Spinal cord (tissue), 10 donors: ENCODE results near the gene FDXR. TPM values are rescaled to one million over a fixed set of nuclear protein-coding genes. Genes with fewer than 3 reads are reported as not detected.

Source experiments
- DNase-seq, 6 donors: peaks; one replicate each; pipeline versions ENCODE4 v3.0.0 to v3.0.0-alpha.2; 2013 to 2015; ENCODE audit warnings: low spot score in 6 of 6, low read depth in 4 of 6
- H3K27ac ChIP-seq: one replicate; pipeline ENCODE4 v1.5.1; 2013; ENCODE audit warnings: low read depth, low read length, control low read depth
- H3K27me3 ChIP-seq: one replicate; pipeline ENCODE4 v1.6.1; 2013; ENCODE audit warnings: low read length; ENCODE audit not compliant: control insufficient read depth, insufficient read depth
- H3K36me3 ChIP-seq: one replicate; pipeline ENCODE4 v1.6.1; 2013; ENCODE audit warnings: low read length; ENCODE audit not compliant: control insufficient read depth, insufficient read depth
- H3K4me1 ChIP-seq: one replicate; pipeline ENCODE4 v1.6.1; 2013; ENCODE audit warnings: low read length; ENCODE audit not compliant: control insufficient read depth, insufficient read depth
- H3K4me3 ChIP-seq: one replicate; pipeline ENCODE4 v1.5.1; 2013; ENCODE audit warnings: low read depth, low read length, control low read depth
- H3K9me3 ChIP-seq: one replicate; pipeline ENCODE4 v1.6.1; 2013; ENCODE audit warnings: low read length; ENCODE audit not compliant: control insufficient read depth, insufficient read depth
- WGBS: methylation state at CpG from one replicate; pipeline ENCODE4 v1.1.5; 2013; ENCODE audit warnings: missing lambda C conversion rate; ENCODE audit not compliant: insufficient coverage; 5-methylcytosine and 5-hydroxymethylcytosine counted together
- polyA plus RNA-seq, 2 donors: library from polyadenylated mRNA; unstranded; fragments of 120-200 nt; gene quantifications; one replicate each; pipeline ENCODE4 v1.2.1, GENCODE V29; 2013; ENCODE audit not compliant: insufficient read length in 2 of 2
- total RNA-seq, 2 donors: library from RNA; depleted of rRNA in 1 of 2; stranded (reverse); fragments of 120-200 nt in 1 of 2; fragments of >200 nt in 1 of 2; gene quantifications; one replicate each; pipeline versions ENCODE4 v1.2.3 to v1.2.4, GENCODE V29; 2013 to 2014
- donor health status: healthy.

FDXR gene
- total and polyA plus RNA-seq, 4 donors: 3.0 to 11.3 (median 8.6) TPM

- 72% methylated on average over 15 of the region's 16 CpGs for WGBS
- Histone ChIP-seq H3K9me3 (no peaks in the 10 kb centered on the region), H3K4me3 (no peak overlapping the region), H3K27ac (no peak overlapping the region), H3K27me3 (no peaks in the 10 kb centered on the region), H3K4me1 (peaks cover 54% of the 10 kb centered on the region), H3K36me3 (peaks cover 46% of the 10 kb centered on the region)
- peak in 1 of 6 donors; percentile 92 for DNase-seq
Observed at GRCh38 chr17:74818291-74818938, 54.4 kb downstream of the FDXR start.

- no peak overlapping the region for H3K27ac ChIP-seq
- peaks cover 52% of the 10 kb centered on the region for H3K4me1 ChIP-seq
- H3K27me3 ChIP-seq: no peaks in the 10 kb centered on the region
- 70% methylated on average over 12 of the region's 18 CpGs for WGBS
- peak in 1 of 6 donors; percentile 62 for DNase-seq
- no peaks in the 10 kb centered on the region for H3K9me3 ChIP-seq
- no peak overlapping the region for H3K4me3 ChIP-seq
- peaks cover 52% of the 10 kb centered on the region for H3K36me3 ChIP-seq
Observed at GRCh38 chr17:74816905-74817620, 55.7 kb downstream of the FDXR start.

- peaks cover 50% of the 10 kb centered on the region for H3K4me1 ChIP-seq
- H3K4me3 ChIP-seq: no peak overlapping the region
- H3K36me3 ChIP-seq: peaks cover 45% of the 10 kb centered on the region
- no peak overlapping the region for H3K27ac ChIP-seq
- H3K27me3 ChIP-seq: no peaks in the 10 kb centered on the region
- WGBS: 90% methylated on average over 12 of the region's 15 CpGs
- H3K9me3 ChIP-seq: no peaks in the 10 kb centered on the region
- no peak for DNase-seq
Observed at GRCh38 chr17:74815550-74816370, 57.0 kb downstream of the FDXR start.

- no peak for DNase-seq
- Histone ChIP-seq H3K27ac (no peak overlapping the region), H3K4me3 (no peak overlapping the region), H3K27me3 (no peaks in the 10 kb centered on the region), H3K9me3 (no peaks in the 10 kb centered on the region), H3K4me1 (peaks cover 49% of the 10 kb centered on the region), H3K36me3 (peaks cover 38% of the 10 kb centered on the region)
- WGBS: 95% methylated on average over 6 of the region's 7 CpGs
Observed at GRCh38 chr17:74815067-74815466, 57.7 kb downstream of the FDXR start.

- DNase-seq: no peak
- WGBS: 87% methylated on average over 4 of the region's 5 CpGs
- peaks cover 48% of the 10 kb centered on the region for H3K4me1 ChIP-seq
- H3K4me3 ChIP-seq: no peak overlapping the region
- no peaks in the 10 kb centered on the region for H3K9me3 ChIP-seq
- peaks cover 36% of the 10 kb centered on the region for H3K36me3 ChIP-seq
- H3K27me3 ChIP-seq: no peaks in the 10 kb centered on the region
- no peak overlapping the region for H3K27ac ChIP-seq
Observed at GRCh38 chr17:74814453-74814852, 58.3 kb downstream of the FDXR start.

Other genes with a start within 250 kb of the FDXR start
- gene CD300E, start 249.3 kb downstream of the FDXR start, total RNA-seq: under 1 TPM; 0.17 to 0.30 TPM
- not detected for gene CD300E, start 249.3 kb downstream of the FDXR start, polyA plus RNA-seq
- gene CD300LF, start 160.1 kb downstream of the FDXR start, total RNA-seq: 1 to 10 TPM in 1 of 2 donors, under 1 TPM in 1; 0.77 to 1.5 TPM
- under 1 TPM; 0.53 to 0.87 TPM for gene CD300LF, start 160.1 kb downstream of the FDXR start, polyA plus RNA-seq
- 1 to 10 TPM; 2.5 to 6.9 TPM for gene RAB37, start 135.7 kb downstream of the FDXR start, total RNA-seq
- gene RAB37, start 135.7 kb downstream of the FDXR start, polyA plus RNA-seq: 1 to 10 TPM; 4.2 to 4.5 TPM
- gene NHERF1, start 124.4 kb downstream of the FDXR start, total RNA-seq: 10 to 100 TPM; 13.8 to 54.3 TPM
- gene NHERF1, start 124.4 kb downstream of the FDXR start, polyA plus RNA-seq: 10 to 100 TPM; 79.0 to 79.1 TPM
- 10 to 100 TPM; 19.4 to 32.1 TPM for gene NAT9, start 96.6 kb downstream of the FDXR start, total RNA-seq
- 10 to 100 TPM; 42.8 to 52.1 TPM for gene NAT9, start 96.6 kb downstream of the FDXR start, polyA plus RNA-seq
- gene GRIN2C, start 13.1 kb downstream of the FDXR start, total RNA-seq: 1 to 10 TPM; 1.5 to 2.2 TPM
- gene GRIN2C, start 13.1 kb downstream of the FDXR start, polyA plus RNA-seq: 1 to 10 TPM; 3.0 to 3.5 TPM
- 1 to 10 TPM; 1.9 to 5.1 TPM for gene FADS6, start 20.6 kb upstream of the FDXR start, total RNA-seq
- gene FADS6, start 20.6 kb upstream of the FDXR start, polyA plus RNA-seq: 1 to 10 TPM; 7.5 to 8.7 TPM
- under 1 TPM; 0.06 to 0.20 TPM for gene USH1G, start 50.3 kb upstream of the FDXR start, total RNA-seq
- gene USH1G, start 50.3 kb upstream of the FDXR start, polyA plus RNA-seq: under 1 TPM; 0.41 to 0.42 TPM
- not detected for gene OTOP2, start 51.3 kb upstream of the FDXR start, total RNA-seq
- under 1 TPM in 1 of 2 donors, not detected in 1; 0.08 TPM for gene OTOP2, start 51.3 kb upstream of the FDXR start, polyA plus RNA-seq
- not detected for gene OTOP3, start 62.9 kb upstream of the FDXR start, total RNA-seq
- gene OTOP3, start 62.9 kb upstream of the FDXR start, polyA plus RNA-seq: not detected
- 10 to 100 TPM; 12.3 to 16.5 TPM for gene HID1, start 99.8 kb upstream of the FDXR start, total RNA-seq
- gene HID1, start 99.8 kb upstream of the FDXR start, polyA plus RNA-seq: 10 to 100 TPM; 51.1 to 61.6 TPM
- 1 to 10 TPM; 7.3 to 8.0 TPM for gene CDR2L, start 114.6 kb upstream of the FDXR start, total RNA-seq
- gene CDR2L, start 114.6 kb upstream of the FDXR start, polyA plus RNA-seq: 10 to 100 TPM; 24.3 to 25.4 TPM
- gene MRPL58, start 139.7 kb upstream of the FDXR start, total RNA-seq: 10 to 100 TPM; 13.0 to 35.5 TPM
- gene MRPL58, start 139.7 kb upstream of the FDXR start, polyA plus RNA-seq: 10 to 100 TPM; 24.5 to 27.0 TPM
- 100 to 1,000 TPM; 145 to 326 TPM for gene ATP5PD, start 174.0 kb upstream of the FDXR start, total RNA-seq
- 100 to 1,000 TPM; 303 to 304 TPM for gene ATP5PD, start 174.0 kb upstream of the FDXR start, polyA plus RNA-seq
- 10 to 100 TPM; 31.9 to 45.6 TPM for gene KCTD2, start 174.2 kb upstream of the FDXR start, total RNA-seq
- 10 to 100 TPM; 66.8 to 72.3 TPM for gene KCTD2, start 174.2 kb upstream of the FDXR start, polyA plus RNA-seq
- 1 to 10 TPM; 2.4 to 8.7 TPM for gene SLC16A5, start 215.0 kb upstream of the FDXR start, total RNA-seq
- 1 to 10 TPM; 3.4 to 7.9 TPM for gene SLC16A5, start 215.0 kb upstream of the FDXR start, polyA plus RNA-seq
- 1 to 10 TPM; 2.5 to 5.5 TPM for gene ARMC7, start 237.0 kb upstream of the FDXR start, total RNA-seq
- 10 to 100 TPM; 12.5 to 14.2 TPM for gene ARMC7, start 237.0 kb upstream of the FDXR start, polyA plus RNA-seq